Measurements from ENCODE around the gene ALOXE3.

Gene ALOXE3

DNA sequence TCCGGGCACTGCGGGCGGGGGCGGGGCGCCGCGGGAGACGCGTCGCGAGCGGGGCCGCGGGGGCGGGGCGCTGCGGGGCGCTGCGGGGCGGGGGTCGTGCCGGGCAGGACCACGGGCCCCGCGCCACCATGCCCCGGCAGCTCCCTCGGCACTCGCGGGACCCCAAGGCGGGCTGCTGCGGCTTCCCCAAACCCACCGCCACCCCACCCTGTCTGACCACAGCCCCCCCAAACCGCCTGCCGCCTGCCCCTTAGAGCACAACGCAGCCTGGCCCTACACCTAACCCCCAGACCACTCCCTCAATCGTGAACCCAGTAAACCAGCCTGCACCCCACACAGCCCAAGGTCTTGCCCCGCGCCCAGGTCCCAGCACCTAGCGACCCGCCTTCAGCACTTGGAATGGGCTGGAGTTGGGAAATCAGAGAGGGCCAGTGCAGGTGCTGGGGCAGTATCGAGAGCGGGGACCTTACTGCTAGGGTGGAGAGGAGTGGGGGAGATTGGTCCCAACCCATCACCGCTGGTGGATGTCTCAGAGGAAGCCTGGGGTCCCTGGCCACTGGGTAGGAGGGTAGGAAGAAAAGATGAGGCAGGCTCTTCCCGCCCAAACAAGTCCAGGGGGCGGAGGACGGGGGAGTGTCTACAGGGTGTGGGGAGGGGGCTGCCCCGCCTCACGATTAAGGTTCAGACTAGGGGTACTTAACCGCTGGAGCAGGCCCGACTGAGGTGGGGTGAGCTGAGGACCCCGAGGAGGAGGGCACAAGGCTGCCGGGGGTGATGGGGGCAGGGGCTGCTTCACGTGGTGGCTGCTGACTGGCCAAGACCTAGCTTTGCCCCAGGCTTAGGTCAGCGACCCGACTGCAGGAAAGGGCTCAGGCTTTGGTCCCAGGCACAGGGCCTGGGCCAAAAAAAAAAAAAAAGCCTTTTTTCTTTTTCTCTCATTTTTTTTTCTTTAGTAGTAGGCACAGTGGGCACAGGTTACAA lies 45.0 kb upstream of the ALOXE3 start:
- peak overlapping the region; percentile 92 for H3K4me3 ChIP-seq (ENCODE audit: low read depth, low read length)
- ChIA-PET POLR2A (interaction anchor here (2.5 kb wide), 1 partner anchor 10 kb away, joined by 14 read pairs; no protein-coding TSS in a partner anchor), CTCF (interaction anchor here (0.9 to 8.6 kb wide), 7 partner anchors 32 to 103 kb away, joined by 3 to 41 read pairs (median 3); partner anchors contain the start of genes ALOXE3 and HES7)
- no peak for DNase-seq (ENCODE audit: low read depth, low spot score)
- TF ChIP-seq, protein P1, sequence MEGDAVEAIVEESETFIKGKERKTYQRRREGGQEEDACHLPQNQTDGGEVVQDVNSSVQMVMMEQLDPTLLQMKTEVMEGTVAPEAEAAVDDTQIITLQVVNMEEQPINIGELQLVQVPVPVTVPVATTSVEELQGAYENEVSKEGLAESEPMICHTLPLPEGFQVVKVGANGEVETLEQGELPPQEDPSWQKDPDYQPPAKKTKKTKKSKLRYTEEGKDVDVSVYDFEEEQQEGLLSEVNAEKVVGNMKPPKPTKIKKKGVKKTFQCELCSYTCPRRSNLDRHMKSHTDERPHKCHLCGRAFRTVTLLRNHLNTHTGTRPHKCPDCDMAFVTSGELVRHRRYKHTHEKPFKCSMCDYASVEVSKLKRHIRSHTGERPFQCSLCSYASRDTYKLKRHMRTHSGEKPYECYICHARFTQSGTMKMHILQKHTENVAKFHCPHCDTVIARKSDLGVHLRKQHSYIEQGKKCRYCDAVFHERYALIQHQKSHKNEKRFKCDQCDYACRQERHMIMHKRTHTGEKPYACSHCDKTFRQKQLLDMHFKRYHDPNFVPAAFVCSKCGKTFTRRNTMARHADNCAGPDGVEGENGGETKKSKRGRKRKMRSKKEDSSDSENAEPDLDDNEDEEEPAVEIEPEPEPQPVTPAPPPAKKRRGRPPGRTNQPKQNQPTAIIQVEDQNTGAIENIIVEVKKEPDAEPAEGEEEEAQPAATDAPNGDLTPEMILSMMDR (IDR thresholded peaks at IDR 0.05; ENCODE audit: insufficient read depth, low read length, missing control alignments): no peak

DNA sequence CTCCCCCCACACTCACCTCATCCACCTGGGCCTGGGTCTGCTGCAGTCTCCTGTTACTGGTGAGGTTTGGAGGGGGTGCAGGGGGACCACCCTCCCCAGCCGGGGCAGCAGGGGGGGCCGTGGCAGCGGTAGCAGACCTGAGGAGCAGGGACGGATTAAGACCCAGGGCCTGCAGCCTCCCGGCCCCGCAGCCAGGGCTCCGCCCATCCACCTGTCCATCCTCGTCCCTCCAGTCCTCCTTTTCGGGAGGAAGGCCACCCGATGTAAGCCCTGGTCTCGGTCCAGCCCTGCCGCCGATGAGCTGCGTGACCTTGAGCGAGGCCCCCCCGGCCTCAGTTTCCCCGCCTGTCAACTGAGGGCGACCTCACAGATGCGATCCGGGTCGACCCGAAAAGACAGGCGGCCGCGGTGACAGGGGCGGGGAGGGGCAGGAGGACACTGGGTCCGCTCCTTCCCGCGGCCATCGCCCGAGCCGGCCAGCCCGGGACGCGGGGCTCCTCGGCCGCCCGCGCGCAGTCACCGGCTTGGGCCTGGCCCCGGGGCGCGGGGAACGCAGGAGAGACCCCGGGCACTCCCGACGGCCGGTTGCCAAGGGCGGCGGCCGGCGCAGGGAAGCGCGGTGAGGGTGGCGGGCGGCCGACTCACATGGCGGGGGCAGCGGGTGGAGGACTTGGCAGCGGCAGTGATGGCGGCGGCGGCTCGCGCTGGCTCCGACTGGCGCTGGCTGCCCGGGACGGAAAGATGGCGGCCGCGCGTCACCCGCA lies 44.1 kb upstream of the ALOXE3 start, which contains the start of gene VAMP2:
Gene VAMP2, minus strand, starts transcription at position 716 of the 764 bp plus-strand sequence. Its CDS starts 69 bp downstream, at position 647.
- TF ChIP-seq, protein P1 (IDR thresholded peaks at IDR 0.05; ENCODE audit: insufficient read depth, low read length, missing control alignments): no peak
- H3K4me3 ChIP-seq (ENCODE audit: low read depth, low read length): peak within 1 kb of the TSS; percentile 92
- ChIA-PET POLR2A (interaction anchor here (2.5 kb wide), 1 partner anchor 11 kb away, joined by 14 read pairs; no protein-coding TSS in a partner anchor), CTCF (interaction anchor here (1.3 to 8.6 kb wide), 3 partner anchors 32 to 43 kb away, joined by 3 to 41 read pairs (median 34); partner anchors contain the start of genes ALOXE3 and HES7)
- DNase-seq (ENCODE audit: low read depth, low spot score): no peak

DNA sequence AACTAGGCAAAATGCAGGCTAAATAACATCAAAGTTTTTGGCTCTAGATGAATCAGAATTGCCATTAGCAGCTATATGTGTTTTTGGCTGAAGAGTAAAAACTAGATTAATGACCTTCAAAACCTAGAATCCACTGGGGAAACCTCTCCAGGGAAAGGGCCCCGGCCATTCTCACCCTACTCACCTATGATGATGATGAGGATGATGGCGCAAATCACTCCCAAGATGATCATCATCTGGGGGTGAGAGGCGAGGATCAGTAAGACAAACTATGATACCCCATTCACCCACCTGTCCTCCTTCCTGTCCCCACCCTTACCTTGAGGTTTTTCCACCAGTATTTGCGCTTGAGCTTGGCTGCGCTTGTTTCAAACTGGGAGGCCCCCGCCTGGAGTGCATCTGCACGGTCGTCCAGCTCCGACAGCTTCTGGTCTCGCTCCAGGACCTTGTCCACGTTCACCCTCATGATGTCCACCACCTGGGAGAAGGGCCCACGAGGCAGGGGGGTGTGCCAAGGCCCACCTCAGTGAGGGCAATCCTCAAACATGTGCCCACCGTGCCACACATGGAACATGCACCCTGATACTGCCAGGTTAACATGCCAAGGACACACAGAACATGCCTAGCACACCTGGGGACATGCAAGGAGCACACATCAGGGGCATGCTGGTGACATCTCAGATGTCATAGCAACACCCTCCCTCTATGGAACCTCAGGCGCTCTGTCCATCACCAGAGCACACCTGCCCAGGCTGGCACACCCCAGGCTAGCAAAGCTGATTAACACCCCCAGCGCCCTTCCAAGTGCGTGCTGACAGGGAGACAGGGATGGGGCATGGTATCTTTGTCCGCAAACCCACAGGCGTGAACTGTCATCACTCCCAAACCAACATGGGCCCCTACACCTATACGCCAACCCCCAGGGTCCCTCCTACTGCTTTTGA lies 43.2 kb upstream of the ALOXE3 start:
- H3K4me3 ChIP-seq (ENCODE audit: low read depth, low read length): peak overlapping the region; percentile 92
- CTCF ChIA-PET: interaction anchor here (0.7 to 8.6 kb wide), 12 partner anchors 15 to 101 kb away, joined by 3 to 41 read pairs (median 7); partner anchors contain the start of genes ALOXE3 and HES7

DNA sequence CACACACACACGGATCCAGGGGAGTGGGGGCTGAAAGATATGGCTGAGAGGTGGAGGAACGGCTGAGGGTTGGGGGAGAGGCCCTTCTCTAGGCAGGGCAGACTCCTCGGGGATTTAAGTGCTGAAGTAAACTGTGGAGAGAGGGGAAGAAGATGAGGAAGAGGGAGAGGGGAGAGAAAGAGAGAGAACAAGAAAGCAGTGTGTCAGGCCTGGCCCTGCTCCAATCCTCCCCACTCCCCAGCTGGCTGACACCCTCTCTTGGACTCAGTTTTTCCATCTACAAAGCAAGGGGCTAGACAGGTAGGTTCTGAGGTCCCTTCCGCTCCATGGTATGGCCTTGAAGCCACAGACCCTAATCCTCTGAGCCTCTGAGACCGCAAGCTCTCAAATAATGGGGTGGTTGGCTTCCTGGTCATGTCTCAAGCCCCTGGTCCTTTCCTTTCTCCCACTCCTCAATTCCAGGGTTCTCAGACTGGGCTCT lies 42.5 kb upstream of the ALOXE3 start:
- POLR2A ChIA-PET: interaction anchor here (1.3 kb wide), 1 partner anchor 13 kb away, joined by 5 read pairs; no protein-coding TSS in a partner anchor
- H3K4me3 ChIP-seq (ENCODE audit: low read depth, low read length): peak overlapping the region; percentile 2; the same call in 1 of the 2 replicates
- CTCF ChIA-PET: interaction anchor here (0.7 to 8.6 kb wide), 12 partner anchors 9 to 100 kb away, joined by 3 to 41 read pairs (median 8); partner anchors contain the start of genes ALOXE3, HES7 and PER1
- DNase-seq (ENCODE audit: low read depth, low spot score): no peak
- TF ChIP-seq, protein P1 (IDR thresholded peaks at IDR 0.05; ENCODE audit: insufficient read depth, low read length, missing control alignments): no peak

More for the DNA sequence above, 43.2 kb upstream of the ALOXE3 start:
- no peak for DNase-seq (ENCODE audit: low read depth, low spot score)
- TF ChIP-seq, protein P1 (IDR thresholded peaks at IDR 0.05; ENCODE audit: insufficient read depth, low read length, missing control alignments): no peak
- POLR2A ChIA-PET: interaction anchor here (1.3 kb wide), 1 partner anchor 12 kb away, joined by 5 read pairs; no protein-coding TSS in a partner anchor

DNA sequence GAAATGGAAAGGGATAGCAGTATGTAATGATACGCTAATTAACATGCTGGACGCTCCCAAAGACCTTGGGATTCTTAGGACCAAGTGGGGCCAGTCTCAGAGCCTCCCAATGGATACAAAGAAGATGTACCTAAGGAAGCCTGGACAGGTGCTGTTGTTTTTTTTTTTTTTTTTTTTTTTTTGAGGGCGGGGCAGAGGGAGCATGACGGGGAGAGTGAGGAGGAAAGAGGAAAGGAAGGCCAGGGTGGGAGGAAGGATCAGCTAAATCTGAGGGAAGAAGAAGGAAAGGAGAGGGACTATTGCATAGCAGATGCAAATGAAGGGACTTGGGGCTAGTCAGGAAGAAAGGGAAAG lies 41.9 kb upstream of the ALOXE3 start:
- TF ChIP-seq, protein P1 (IDR thresholded peaks at IDR 0.05; ENCODE audit: insufficient read depth, low read length, missing control alignments): no peak
- DNase-seq (ENCODE audit: low read depth, low spot score): no peak
- no peak overlapping the region for H3K4me3 ChIP-seq (ENCODE audit: low read depth, low read length)
- CTCF ChIA-PET: interaction anchor here (1.7 to 8.6 kb wide), 9 partner anchors 9 to 100 kb away, joined by 5 to 41 read pairs (median 25); partner anchors contain the start of genes ALOXE3, HES7 and PER1
- POLR2A ChIA-PET: interaction anchor here (1.1 to 1.3 kb wide), 2 partner anchors 9 to 13 kb away, joined by 4 to 5 read pairs; no protein-coding TSS in a partner anchor
